Activated T-cell treated with anti-CD3 and anti-CD28 coated beads, Interleukin-2, amount 50 U/mL, for 24 hours (primary cell): ENCODE measurements around the gene PTOV1.

Experiments
- DNase-seq: peaks from one replicate; pipeline ENCODE4 v3.0.0-alpha.2; 2020
- H3K27ac Mint-ChIP-seq: 2 replicates; pipeline ENCODE4 v1.8.0; 2020; ENCODE audit warnings: mild to moderate bottlenecking, mixed read lengths
- H3K27me3 Mint-ChIP-seq: 2 replicates; pipeline ENCODE4 v1.8.0; 2020; ENCODE audit warnings: mixed read lengths
- H3K36me3 Mint-ChIP-seq: 2 replicates; pipeline ENCODE4 v1.8.0; 2020; ENCODE audit warnings: low read depth, mixed read lengths
- H3K4me1 Mint-ChIP-seq: 2 replicates; pipeline ENCODE4 v1.8.0; 2020; ENCODE audit warnings: low read depth, mixed read lengths
- H3K4me3 Mint-ChIP-seq: 2 replicates; pipeline ENCODE4 v1.8.0; 2020; ENCODE audit warnings: mild to moderate bottlenecking, moderate library complexity, mixed read lengths
- H3K9me3 Mint-ChIP-seq: 2 replicates; pipeline ENCODE4 v1.8.0; 2020; ENCODE audit warnings: mixed read lengths

Gene PTOV1

DNA sequence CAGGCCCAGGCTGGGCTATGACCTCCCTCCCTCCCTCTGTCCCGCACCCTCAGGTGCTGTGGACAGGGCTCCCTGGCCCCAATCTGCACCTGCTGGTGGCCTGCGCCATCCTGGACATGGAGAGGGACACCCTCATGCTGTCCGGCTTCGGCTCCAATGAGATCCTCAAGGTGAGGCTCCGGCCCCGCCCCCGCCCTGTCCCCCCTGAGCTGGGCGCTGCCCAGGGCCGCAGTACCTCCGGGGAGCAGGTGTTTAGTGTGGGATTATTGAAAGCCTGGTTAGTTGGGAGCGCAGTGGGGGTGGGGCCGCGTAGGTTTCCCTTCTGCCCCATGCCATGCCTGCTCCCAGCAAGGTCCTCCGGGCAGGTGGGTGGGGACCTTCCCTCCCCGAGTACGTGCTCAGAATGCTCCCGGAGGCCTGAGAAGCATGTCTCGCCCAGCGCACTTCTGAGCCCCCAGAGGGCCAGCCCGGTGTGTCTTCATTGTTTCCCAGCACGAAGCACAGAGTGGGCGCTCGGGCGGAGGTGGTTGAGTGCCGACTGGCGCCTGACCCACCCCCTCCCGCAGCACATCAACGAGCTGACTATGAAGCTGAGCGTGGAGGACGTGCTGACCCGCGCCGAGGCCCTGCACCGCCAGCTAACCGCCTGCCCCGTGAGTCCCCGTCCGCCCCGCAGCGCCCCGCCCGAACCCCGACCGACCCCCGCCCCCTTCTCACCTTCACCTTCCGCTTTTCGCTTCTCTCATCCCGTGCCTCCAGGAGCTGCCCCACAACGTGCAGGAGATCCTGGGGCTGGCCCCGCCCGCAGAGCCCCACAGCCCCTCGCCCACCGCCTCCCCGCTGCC is 36.9 kb downstream of the PTOV1 start:
- DNase-seq = no peak
- Mint-ChIP-seq H3K27ac (no peak overlapping the region), H3K27me3 (no peaks in the 10 kb centered on the region), H3K4me3 (no peak overlapping the region), H3K4me1 (peaks cover 20% of the 10 kb centered on the region), H3K36me3 (peaks cover 62% of the 10 kb centered on the region), H3K9me3 (no peaks in the 10 kb centered on the region)

- no peak for DNase-seq
Measured at GRCh38 chr19:49888510-49888824, 37.5 kb downstream of the PTOV1 start.

DNA sequence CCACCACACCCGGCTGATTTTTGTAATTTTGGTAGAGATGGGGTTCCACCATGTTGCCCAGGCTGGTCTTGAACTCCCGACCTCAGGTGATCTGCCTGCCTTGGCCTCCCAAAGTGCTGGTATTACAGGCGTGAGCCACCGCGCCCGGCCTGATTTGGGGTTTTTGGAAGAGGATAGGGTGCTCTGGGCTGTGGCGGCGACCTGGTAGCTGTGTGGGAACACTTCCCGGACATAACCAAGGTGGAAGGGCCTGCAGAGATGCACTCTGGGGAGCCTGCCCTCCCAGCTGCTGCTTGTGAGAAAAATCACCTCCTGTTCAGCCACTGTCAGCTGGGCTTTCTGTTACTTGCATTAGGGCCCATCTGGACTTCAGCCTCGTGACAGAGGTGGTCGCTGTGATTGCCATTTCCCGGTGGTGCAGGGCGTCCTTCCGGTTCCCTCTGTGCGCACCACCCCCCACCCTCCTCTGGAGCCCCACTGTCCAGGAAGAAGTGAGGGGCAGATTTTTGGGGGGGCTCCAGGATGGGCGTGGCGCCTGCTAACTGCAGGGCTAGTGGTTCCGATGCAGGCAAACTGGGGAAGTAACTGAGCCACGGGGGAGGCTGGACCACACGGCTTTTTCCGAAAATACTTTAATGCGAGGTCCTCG is 38.2 kb downstream of the PTOV1 start:
- Mint-ChIP-seq H3K27me3 (no peaks in the 10 kb centered on the region), H3K36me3 (peaks cover 58% of the 10 kb centered on the region), H3K4me1 (peaks cover 29% of the 10 kb centered on the region), H3K9me3 (no peaks in the 10 kb centered on the region), H3K27ac (peak overlapping the region; percentile 22), H3K4me3 (no peak overlapping the region)
- DNase-seq = no peak

More at GRCh38 chr19:49888510-49888824, 37.5 kb downstream of the PTOV1 start:
- H3K27me3 Mint-ChIP-seq = no peaks in the 10 kb centered on the region
- peaks cover 61% of the 10 kb centered on the region for H3K36me3 Mint-ChIP-seq
- H3K4me1 Mint-ChIP-seq = peaks cover 26% of the 10 kb centered on the region
- no peaks in the 10 kb centered on the region for H3K9me3 Mint-ChIP-seq
- no peak overlapping the region for H3K27ac Mint-ChIP-seq
- H3K4me3 Mint-ChIP-seq = no peak overlapping the region

GRCh38 chr19:49889687-49890348 is 38.9 kb downstream of the PTOV1 start:
- Mint-ChIP-seq H3K4me1 (peaks cover 34% of the 10 kb centered on the region), H3K27me3 (no peaks in the 10 kb centered on the region), H3K4me3 (peak overlapping the region; percentile 63), H3K36me3 (peaks cover 52% of the 10 kb centered on the region), H3K27ac (peak overlapping the region; percentile 73), H3K9me3 (no peaks in the 10 kb centered on the region)
- peak; percentile 82 for DNase-seq

DNA sequence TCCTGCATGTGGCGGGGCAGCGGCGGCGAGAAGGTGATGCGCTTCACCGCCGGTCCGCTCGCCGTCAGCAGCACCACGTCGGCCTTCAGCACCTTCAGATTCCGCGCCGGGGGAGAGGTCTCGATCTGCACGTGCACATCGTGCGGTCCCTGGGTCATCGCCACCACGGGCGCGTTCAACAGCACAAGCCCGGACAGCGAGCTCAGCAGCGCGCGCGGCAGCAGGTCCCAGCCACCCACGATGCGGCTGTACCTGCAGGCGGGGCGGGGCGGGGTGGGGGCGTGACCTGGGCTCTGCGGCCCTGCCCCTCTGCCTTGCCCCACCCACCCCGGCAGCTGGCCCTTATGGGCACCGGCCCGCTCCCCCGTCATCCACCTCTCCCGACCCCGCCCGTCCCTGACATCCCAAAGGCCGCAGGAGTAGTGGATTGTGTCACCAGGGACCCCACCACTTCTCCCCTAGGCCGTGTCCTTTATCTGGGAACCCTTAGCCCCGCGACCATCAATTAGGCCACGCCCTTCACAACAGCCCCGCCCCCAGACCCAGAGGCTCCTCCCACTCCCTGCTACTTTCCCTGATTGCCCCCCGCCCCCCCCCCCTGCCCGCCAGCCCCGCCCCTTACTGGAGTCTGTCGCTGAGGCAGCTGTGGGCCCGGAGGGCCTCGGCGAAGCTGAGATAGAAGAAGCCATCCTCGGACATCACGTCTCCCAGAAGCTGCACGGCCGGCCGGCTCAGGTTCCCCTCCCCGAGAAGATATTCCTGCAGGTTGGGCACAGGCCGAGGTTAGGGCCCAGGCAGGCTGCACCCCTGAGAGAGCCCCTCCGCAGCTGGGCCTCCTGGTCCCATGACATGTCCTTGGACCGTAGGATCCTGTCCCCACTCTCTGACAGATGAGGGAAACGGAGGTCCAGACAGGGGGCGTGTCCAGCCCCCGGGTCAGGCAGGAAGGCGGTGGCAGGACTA is 39.7 kb downstream of the PTOV1 start:
- peaks cover 45% of the 10 kb centered on the region for H3K36me3 Mint-ChIP-seq
- DNase-seq = peak; percentile 81
- H3K9me3 Mint-ChIP-seq = no peaks in the 10 kb centered on the region
- peak overlapping the region; percentile 73 for H3K27ac Mint-ChIP-seq
- H3K4me1 Mint-ChIP-seq = peaks cover 40% of the 10 kb centered on the region
- H3K4me3 Mint-ChIP-seq = peak overlapping the region; percentile 63
- H3K27me3 Mint-ChIP-seq = no peaks in the 10 kb centered on the region

- Mint-ChIP-seq H3K36me3 (peaks cover 41% of the 10 kb centered on the region), H3K4me1 (peaks cover 47% of the 10 kb centered on the region), H3K27me3 (no peaks in the 10 kb centered on the region), H3K4me3 (no peak overlapping the region), H3K9me3 (no peaks in the 10 kb centered on the region), H3K27ac (no peak overlapping the region)
- DNase-seq = no peak
Measured at GRCh38 chr19:49891393-49891792, 40.4 kb downstream of the PTOV1 start.

- Mint-ChIP-seq H3K27me3 (no peaks in the 10 kb centered on the region), H3K4me3 (peak overlapping the region; percentile 42), H3K36me3 (peaks cover 37% of the 10 kb centered on the region), H3K9me3 (no peaks in the 10 kb centered on the region), H3K27ac (peak overlapping the region; percentile 49), H3K4me1 (peaks cover 61% of the 10 kb centered on the region)
- no peak for DNase-seq
Measured at GRCh38 chr19:49892716-49893115, 41.8 kb downstream of the PTOV1 start.

- Mint-ChIP-seq H3K4me1 (peaks cover 71% of the 10 kb centered on the region), H3K4me3 (peak overlapping the region; percentile 80), H3K27ac (peak overlapping the region; percentile 62), H3K27me3 (no peaks in the 10 kb centered on the region), H3K9me3 (no peaks in the 10 kb centered on the region), H3K36me3 (peaks cover 31% of the 10 kb centered on the region)
- DNase-seq = no peak
Measured at GRCh38 chr19:49894011-49894664, 43.2 kb downstream of the PTOV1 start.

GRCh38 chr19:49894879-49895565 is 44.1 kb downstream of the PTOV1 start:
- DNase-seq = peak; percentile 63
- Mint-ChIP-seq H3K27ac (peak overlapping the region; percentile 97), H3K36me3 (peaks cover 22% of the 10 kb centered on the region), H3K9me3 (no peaks in the 10 kb centered on the region), H3K27me3 (no peaks in the 10 kb centered on the region), H3K4me1 (peaks cover 67% of the 10 kb centered on the region), H3K4me3 (peak overlapping the region; percentile 80)

DNA sequence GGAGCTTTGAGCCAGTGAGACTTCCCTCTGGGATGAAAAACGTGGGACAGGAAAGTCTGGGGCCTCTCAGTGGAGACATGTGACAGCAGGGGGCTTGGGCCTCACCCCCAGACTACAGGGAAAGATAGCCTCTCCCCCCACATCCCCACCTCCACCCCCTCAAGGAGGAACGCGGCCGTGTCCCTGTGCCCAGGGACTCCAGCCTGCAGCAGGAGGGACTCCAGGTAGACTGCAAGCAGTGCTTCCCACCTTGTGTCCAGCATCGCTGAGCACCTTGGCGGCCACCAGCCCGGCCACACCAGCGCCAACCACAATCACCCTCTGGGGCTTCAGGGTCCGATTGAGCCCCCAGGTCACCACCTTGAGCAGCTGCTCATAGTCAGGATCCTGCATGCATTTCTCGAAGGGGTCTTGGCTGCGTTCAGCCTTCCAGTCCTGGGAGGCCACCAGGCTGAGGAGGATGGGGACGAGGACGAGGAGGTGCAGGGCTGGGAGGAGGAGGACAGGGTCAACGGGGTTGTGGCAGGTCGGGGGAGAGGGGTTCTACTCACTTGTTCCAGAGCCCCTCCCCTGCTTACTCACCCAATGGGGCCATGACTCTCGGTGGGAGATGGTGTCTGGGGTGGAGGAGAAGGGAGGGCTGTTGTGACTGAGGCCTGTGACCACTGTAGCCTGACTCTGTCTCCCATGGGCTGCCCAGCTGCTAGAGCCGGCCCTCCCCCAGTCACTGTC is 44.8 kb downstream of the PTOV1 start:
- Mint-ChIP-seq H3K9me3 (no peaks in the 10 kb centered on the region), H3K27me3 (no peaks in the 10 kb centered on the region), H3K4me1 (peaks cover 65% of the 10 kb centered on the region), H3K4me3 (peak overlapping the region; percentile 80), H3K36me3 (peaks cover 19% of the 10 kb centered on the region), H3K27ac (peak overlapping the region; percentile 97)
- DNase-seq = no peak

- Mint-ChIP-seq H3K4me3 (peak within 1 kb of the TSS; percentile 80), H3K36me3 (peaks cover 14% of the 10 kb centered on the region), H3K27ac (peak within 1 kb of the TSS; percentile 97), H3K4me1 (peaks cover 64% of the 10 kb centered on the region), H3K27me3 (no peaks in the 10 kb centered on the region), H3K9me3 (no peaks in the 10 kb centered on the region)
- DNase-seq = peak; percentile 75
Measured at GRCh38 chr19:49896863-49897621, 46.1 kb downstream of the PTOV1 start, which contains the start of gene IL4I1. TSS of gene IL4I1 (minus strand) at chr19:49896887. CDS start at chr19:49896160, 727 bp downstream.

DNA sequence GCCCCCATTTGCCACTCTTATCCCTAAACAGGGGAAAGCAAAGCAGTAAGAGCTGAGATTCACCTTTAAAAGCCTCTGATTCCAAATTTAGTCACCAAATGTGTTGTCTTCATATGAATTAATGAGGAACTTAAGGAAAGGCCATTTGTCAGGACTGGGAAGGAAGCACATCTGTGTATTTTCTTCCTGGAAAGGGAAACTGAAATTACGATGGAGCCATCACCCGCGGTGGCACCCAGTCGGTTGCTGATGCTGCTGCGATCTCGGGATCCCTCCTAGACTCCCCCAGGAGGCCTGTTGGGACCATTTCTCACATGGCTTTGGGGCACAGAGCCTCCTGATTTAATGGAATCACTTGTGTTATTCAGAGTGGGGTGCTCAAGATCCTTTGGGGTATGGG is 53.2 kb downstream of the PTOV1 start:
- Mint-ChIP-seq H3K27me3 (no peaks in the 10 kb centered on the region), H3K27ac (peak overlapping the region; percentile 47), H3K9me3 (no peaks in the 10 kb centered on the region), H3K36me3 (peaks cover 38% of the 10 kb centered on the region), H3K4me3 (no peak overlapping the region), H3K4me1 (peaks cover 43% of the 10 kb centered on the region)
- DNase-seq = no peak
